ENCODE results near the gene TECPR1.

TECPR1 gene

DNA sequence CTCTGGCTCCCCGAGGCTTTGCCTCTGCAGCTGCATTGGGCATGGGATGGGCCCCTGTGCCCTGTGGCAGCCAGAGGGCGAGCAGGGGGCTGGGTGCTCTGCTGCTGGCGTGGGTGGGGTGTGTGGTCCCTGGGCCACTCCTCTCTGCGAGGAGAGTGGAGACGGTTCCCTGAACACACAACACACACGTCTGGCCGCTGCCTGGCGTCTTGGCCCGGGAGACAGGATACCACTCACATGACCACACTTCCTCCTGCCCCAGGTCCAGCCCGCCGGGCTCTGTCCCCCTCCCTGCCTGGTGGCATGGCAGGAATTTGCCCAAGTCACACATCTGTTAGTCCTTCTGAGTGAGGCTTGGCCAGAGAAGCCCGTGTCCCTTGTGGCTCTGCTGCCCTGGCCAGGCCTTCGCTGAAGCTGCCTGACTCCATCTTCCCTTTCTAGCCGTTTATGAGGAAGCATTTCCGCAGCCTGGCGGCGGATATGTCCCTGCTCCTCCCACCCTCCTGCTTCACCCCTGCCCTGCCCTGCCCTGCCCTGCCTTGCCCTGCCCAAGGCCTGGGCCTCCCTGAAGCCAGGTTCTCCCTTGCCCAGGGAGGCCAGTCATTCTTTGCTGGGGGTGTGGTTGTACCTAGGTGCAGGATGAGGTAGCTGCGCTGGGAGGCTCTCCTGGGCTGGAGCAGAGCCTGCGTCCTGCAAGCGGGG lies 32.5 kb upstream of the TECPR1 start:
- DNase-seq = no peak

DNA sequence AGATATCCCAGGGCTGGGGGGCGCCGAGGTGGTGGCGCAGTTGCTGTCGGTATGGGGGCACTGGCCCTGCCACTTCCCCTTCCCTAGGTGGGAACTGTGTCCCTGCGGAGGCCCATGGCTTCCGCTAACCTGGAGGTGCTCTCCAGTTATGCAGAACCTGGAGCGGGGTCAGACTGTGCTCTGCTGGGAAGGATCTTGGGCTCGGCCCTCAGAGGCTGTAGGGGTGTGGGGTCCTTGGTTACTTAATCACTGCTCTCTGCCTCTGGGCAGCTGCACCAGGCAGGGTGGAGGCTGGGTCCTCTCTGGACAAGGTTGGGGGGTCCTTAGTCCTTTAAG lies 31.8 kb upstream of the TECPR1 start:
- no peak for DNase-seq

DNA sequence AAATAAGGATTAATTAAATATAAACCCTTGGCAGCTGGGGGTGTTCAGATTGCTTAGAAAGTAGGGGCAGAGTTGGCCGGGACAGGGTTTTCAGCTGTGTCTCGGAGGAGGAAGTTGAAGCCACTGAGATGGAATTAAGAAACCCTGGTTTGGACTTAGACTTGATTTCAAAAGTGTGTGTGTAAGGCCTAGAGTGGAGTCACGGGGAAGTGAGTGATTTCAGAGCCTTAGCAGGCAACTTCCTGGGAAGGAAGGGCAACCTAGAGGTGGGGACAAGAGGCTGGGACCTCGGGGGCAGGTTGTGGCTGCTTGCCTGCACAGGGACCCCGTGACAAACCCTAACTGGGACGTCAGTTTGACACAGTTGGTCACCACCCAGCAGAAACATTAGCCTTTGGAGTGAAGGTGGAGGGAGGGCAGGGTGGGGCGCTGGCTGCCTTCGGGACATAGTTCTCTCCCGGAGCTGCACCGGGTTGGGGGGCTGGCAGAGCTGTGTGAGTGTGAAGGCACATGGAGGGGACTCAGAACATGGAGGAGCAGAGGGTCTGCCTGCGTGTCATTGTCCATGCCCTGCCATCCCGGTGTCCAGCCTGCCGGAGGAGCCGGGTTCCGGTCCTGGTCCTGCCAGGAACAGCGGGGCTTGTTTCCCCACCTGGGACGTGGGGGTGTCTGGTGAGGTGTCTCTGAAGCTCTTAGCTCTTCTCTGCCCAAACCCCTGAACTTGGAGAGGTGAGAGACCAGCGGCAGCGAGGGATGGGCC lies 31.3 kb upstream of the TECPR1 start:
- DNase-seq = no peak

DNA sequence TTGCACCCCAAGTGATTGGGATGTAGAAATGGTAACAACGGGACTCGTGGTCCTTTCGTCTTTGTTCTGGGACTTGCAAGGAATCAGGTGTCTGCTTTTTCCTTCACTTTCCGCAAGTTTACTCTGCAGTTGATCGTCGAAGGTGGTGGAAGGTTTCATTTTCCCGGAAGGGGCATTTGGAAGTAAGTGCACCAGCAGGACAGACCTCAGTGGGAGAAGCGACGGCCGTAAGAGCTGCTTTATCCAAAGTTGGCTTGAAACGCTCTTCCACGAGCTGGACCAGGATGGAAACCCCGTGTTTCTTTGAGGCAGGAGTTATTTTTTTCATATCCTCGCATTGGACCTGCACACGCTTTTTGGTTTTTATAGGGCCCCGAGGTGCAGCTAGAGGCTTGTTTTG lies 30.7 kb upstream of the TECPR1 start:
- no peak for DNase-seq

DNA sequence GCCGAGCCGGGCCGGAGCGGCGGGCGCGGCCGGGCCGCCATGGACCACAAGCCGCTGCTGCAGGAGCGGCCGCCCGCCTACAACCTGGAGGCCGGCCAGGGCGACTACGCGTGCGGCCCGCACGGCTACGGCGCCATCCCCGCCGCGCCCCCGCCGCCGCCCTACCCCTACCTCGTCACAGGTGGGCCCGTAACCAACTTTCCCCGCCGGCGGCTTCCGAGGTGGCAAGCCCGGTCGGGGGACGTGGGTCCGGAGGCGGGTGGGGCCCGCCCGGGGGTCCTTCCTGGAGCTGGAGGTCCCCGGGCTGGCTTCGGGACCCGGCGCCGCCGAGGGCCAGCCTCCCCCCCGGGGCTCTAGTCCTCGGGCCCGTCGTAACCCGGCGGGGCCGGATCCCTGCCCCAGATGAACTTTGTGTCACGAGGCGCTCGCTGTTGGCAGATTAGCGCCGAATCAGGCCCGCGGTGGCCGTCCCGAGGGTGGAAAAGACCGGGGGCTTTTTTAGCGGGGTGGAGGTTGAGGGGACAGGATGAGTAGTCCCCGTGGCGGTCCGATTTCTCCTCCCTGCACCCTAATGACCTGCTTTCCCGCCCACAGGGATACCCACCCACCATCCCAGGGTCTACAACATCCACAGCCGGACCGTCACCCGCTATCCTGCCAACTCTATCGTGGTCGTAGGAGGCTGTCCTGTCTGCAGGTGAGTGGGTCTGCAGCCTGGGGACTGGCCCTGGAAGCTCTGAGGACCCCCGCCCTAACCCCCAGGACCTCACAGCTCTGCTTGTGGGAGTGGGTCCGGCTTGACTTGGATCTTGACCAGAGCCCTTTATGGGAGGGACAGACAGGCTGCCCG lies 29.9 kb upstream of the TECPR1 start:
- no peak for DNase-seq

DNA sequence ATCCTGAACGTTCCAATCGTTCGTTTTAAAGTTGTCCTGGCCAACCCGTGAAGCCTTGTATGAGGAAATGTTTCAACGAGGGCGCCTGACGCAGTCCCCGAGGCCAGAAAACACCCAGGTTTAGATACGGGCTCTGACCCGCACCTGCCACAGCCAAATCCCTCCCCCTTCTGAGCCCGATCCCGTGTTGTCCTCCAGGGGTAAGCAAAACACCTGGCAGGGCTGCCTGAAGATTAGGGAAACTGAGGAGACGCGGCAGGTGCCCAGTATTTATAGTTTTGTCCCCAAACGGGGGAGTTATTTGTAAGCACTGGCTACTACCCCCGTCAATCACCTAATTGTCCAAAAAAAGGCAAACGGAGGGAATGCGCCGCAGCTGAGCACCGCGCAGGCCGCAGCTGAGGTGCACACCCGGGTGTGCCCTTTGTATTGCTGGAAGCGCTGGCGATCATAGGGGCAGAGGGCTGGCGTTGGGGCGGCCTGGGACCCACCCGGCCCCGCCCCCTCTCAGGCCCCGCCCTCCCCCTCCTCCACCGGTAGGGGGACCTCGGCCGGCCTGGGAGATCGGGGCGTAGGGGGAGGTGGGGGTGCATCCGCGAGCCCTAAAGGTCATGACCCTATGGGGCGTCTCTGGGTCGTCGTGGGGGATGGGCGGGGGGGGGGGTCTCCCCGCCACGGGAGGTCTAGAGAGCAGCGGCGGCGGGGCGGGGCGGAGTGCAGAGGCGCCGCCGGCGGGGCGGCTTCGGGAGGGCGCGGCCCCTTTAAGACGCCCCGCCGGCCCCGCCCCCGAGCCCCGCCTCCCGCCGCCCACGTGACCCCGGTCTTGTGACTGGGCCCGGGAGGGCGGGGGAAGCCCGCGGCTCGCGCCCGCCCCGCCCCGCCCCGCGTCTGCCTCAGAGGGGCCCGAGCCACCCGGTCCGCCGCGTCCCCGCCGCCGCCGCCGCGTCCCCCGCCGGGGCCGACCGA lies 29.0 kb upstream of the TECPR1 start, which contains the start of gene BRI3:
Gene BRI3, plus strand, starts transcription at position 896 of the 966 bp plus-strand sequence. CDS start 110 bp downstream, outside the sequence.
- peak; percentile 69 for DNase-seq

DNA sequence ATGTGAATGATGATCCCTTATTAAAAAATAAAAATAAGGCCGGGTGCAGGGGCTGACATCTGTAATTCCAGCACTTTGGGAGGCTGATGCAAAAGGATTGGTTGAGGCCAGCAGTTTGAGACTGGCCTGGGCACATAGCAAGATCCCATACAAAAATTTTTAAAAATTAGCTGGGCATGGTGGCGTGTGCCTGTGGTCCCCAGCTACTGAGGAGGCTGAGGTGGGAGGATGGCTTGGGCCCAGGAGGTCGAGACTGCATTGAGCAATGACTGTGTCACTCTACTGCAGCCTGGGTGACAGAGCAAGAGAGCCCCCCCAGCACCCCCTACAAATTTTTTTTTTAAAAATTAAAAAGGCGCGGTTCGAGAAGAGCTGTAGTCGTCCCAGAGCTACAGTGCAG lies 28.3 kb upstream of the TECPR1 start:
- no peak for DNase-seq

DNA sequence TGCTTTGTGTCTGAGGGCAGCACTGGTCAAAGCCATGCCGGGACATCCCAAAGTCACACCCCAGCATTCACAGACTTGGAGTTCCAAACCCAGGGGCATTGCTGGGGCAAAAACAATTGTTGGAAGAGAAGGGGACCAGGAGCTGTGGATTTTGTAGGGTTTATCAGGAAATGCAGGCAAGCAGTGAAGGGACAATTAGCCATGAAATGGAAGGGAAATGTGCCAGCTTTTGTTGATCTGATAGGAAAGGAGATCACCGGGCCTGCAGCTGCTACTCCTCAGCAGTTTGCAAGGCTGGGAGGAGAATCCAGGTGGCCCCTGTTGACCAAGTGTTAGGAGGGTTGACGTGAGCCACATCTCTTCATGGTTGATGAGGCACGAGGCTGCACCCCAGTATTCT lies 26.9 kb upstream of the TECPR1 start:
- no peak for DNase-seq

DNA sequence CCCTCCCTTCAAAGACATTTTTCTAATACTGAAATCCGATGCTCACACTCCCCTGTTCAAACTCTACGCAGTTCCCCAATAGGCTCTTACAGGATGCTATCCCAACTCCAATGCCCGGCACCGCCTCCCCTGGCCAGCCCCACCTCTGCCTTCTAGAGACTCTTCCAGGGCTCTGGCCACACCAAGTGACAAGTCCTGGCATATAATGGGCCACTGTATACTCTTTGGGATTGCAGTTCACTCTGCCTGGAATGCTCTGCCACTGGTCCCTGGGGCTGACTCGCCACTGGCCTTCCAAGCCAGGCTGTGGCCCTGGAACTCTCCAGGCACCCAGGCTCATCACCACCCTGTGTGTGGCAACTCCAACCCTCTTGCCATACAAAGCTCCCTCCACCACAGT lies 26.4 kb upstream of the TECPR1 start:
- no peak for DNase-seq

DNA sequence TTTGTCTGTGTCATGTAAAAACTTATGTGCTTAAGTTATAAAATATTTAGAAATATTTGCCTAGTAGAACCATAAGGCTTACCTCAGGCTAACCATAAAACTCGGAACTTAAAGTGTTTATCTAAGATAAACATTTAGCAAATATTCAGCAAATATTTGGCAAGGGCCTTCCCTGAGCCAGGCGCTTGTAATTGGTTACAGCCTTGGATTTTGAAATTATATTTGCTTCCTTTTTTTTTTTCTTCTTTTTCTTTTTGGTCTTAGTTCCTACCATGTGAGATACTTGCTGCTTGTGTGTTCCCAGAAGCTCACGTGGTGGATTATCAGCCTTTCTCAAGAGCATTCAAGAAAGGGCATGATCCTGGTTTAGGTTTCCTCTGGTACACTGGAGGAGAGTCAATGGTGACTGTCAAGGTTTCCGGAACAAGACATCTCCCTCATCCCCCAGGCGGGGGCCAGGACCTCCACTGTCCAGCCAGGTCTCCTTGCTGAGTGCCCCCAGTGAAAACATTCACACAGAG lies 24.3 kb upstream of the TECPR1 start:
- DNase-seq = no peak

DNA sequence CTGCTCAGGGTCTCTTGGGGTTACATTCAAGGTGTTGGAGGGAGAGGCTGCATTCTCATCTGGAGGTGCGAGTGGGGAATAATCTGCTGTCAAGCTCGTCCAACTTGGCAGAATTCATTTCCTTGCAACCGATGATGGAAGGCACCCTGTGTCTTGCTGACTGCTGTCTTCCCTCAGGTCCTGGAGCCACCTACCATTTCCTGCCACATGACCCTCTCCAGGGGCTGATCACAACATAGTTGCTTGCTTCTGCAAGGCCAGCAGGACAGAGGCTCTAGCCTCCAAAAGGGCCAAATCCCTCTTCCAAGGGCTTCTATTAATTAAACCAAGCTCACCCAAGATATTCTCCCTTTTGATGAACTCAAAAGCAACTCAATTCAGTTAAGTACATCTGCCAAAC lies 15.3 kb upstream of the TECPR1 start:
- DNase-seq = no peak

DNA sequence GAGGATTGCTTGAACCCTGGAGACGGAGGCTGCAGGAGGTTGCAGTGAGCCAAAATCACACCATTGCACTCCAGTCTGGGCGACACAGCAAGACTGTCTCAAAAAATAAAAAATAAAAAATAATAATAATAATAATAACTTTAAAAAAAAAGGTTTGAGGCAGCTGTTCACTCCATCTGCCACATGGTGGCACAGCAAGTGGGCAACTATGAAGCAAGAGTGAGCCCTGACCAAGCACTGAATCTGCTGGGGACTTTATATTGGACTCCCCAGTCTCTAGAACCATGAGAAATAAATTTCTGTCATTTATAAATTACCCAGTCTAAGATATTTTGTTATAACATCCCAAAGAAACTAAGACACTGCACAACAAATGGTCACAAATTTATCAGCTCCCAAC lies 14.8 kb upstream of the TECPR1 start:
- DNase-seq = no peak

DNA sequence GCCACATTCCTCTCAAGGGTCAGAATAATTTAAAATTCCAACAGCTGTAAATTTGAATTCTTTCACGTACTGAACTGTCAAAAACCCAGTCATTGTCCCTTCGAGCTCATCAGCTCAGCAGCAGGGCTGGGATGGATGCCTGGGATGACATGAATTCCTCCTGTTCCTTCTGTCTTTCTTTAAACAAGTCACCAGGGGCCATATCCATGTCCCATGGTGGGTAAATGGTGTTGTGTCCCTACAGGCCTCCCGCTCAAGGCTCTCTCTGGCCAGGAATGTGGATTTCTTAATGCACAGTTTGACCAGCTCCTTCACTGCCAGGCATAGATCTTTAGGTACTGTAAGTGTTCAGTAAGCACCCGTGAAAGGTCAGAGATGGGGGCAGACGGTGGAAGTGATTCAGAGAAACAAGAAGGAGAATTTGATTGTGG lies 13.8 kb upstream of the TECPR1 start:
- no peak for DNase-seq

DNA sequence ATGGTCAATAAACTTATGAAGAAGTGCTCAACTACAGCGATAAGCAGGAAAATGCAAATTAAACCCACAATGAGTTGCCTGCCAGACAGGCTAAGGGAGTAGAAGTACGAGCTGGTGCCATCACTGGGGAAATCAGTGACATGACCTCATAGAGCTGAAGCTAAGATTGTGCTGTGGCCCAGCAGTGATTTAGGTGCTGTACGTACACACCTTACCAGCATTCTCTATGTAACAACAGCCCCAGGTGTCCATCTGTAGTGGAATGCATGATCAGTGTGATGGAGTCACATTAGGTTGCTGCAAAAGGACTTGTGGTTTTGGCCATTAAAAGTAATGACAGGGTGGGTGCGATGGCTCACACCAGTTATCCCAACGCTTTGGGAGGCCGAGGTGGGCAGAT lies 5.7 kb upstream of the TECPR1 start:
- DNase-seq = no peak

DNA sequence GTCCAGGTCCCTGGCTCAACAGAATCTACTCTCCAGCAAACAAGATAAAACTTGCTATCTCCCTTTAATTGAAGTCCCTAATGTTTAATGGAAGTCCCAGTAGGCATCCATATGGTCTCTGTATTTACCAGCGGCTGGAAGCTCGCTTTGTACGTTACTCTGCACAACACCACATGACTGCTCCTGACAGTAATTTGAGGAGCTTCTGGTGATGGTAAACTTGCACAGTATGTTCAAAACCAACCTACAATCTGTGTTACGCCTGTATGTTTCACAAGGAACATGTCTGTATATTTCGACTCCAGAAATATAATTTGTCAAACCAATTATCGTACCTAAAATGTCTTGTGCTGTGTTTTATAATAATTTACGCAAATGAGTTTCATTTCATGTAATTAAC lies 4.4 kb upstream of the TECPR1 start:
- DNase-seq = no peak

DNA sequence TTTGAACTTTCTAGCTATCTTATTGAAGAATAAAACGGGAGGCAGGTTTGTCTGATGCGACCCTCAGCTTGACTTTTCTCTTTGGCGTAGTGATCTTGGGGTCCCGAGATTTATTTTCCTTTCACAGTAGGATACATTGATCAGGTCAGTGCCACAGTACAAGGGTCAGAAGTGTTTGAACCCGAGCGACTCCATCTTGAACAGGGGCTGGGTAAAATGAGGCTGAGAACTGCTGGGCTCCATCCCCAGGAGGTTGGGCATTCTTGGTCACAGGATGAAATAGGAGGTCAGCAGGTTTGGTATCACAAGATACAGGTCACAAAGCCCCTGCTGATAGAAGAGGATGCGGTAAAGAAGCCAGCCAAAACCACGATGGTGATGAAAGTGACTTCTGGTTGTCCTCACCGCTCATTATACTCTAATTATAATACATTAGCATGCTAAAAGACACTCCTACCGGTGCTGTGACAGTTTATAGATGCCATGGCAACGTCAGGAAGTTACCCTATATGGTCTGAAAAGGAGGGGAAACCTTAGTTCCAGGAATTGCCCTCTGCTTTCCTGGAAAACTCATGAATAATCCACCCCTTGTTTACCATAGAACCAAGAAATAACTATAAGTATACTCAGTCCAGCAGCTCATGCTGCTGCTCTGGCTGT lies 3.0 kb upstream of the TECPR1 start:
- DNase-seq = no peak

DNA sequence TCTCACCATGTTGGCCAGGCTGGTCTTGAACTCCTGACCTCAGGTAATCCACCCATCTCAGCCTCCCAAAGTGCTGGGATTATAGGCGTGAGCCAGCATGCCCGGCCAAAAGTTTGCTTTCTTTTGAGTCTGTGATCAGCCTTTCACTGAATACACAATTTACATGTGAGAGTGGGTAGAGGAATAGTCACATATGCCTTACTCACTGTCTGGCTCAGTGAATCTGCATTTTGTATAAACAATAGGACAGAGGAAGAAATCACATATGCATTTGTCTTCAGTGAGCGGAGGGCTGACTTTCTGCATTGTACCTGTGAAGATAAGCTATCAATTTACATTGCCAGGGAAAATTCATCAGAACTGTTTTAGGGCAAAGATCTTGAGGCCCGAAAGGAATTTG lies 2.5 kb upstream of the TECPR1 start:
- DNase-seq = no peak

DNA sequence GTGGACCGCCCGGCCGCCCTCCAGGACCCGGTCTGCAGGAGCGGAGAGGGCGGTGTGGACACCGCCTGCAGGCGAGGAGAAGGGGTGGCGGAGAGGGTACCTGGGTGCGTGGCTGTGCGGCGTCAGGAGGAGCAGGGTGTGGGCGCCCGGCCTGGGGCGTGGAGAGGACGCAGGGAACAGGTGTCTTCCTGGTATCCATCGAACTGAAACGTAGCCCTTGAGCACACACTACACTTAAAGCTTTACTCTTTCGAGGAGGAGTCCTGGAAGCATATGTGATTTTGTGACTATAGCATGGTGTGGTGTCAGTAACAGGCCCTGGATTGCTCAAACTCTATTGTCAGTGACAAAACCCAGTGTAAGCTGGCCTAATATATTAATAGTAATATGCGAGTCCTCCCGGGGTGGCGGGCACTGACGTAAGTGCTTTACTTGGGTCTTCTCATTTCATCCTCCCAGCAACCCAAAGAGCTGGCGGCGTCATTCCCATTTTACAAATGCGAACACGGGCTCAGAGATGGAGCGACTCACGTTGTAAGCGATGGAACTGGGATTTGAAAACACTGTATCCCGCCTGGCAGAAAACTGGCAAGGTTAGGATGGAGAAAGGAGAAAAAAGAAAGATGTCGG lies 508 bp upstream of the TECPR1 start:
- DNase-seq = no peak

DNA sequence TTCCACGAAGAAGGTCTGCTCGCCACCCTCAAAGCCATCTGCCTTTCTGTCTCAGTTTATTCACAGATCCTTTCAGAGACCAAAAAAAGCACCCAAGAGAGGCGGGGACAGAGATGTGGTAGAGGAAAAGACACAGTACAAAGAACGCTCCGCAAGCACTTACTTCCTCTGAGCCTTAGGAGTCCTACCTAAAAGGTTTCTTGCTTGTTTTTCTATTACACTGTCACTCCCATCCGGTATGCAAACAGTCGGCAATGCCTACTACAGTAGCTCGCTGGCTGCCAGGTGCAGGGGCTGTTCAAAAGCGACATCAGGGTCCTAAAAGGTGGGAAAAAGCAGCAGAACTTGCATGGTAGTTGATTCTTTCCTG lies 816 bp downstream of the TECPR1 start:
- no peak for DNase-seq

DNA sequence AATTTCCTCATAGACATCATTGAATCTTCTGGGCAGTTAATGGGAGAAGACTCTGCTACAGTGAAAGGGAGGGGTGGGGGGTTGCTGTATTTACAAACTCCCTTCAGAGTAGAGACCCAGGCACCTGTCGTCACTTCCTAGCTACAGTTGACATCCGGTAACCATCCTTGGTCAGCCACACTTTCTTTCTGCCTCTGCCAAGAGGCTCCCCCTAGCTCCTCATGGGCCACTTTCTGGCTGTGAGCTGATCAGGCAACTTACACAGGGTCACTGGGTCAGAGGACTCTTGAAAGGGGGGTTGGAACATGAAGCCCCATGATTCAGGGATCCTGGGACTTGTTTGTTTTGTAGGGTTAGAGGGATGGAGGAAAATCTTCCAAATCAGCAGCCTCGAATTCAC lies 1.2 kb downstream of the TECPR1 start:
- no peak for DNase-seq

DNA sequence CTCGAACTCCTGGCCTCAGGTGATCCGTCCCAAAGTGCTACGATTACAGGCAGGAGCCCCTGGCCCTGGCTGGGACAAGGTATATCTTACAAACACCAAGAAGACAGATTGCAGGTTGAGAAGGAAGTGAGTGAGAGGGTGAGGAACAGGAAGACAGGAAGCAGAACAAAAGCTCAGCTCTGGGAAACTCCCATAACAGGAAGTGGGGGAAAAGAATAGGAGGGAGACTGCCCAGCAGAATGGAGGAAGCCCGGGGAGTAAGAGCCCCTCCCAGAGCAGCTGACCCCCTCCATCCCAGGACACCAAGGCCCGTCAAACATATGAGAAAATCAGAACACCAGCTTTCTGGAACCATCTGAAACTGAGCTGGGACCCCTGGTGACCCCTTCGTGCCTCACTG lies 2.9 kb downstream of the TECPR1 start:
- no peak for DNase-seq
